ENCODE measurements around the gene RRAGC.

GRCh38 chr1:38896169-38896568, 36.6 kb upstream of the RRAGC start:
- TF ChIP-seq CTCF (conservative IDR thresholded peaks at IDR 0.05; ENCODE audit: low read length) (no peak), EZH2phosphoT487 (IDR thresholded peaks at IDR 0.05; ENCODE audit: borderline replicate concordance) (no peak)

Data from Loucy (cell line).